ENCODE measurements around the gene NTN3. TPM values are rescaled to one million over a fixed set of nuclear protein-coding genes. Genes with fewer than 3 reads are reported as not detected.

NTN3 gene
- total RNA-seq, 1 donor from 2014 or later, result 0.30 TPM

- DNase-seq (ENCODE audit: low spot score), result no peak
- intact Hi-C loops (cut with DNase I), result loop anchor here (10.0 kb wide), 1 partner anchor 254 kb away; the partner anchor contains the start of gene RNPS1
Observed at GRCh38 chr16:2518823-2519710, 48.0 kb downstream of the NTN3 start.

DNA sequence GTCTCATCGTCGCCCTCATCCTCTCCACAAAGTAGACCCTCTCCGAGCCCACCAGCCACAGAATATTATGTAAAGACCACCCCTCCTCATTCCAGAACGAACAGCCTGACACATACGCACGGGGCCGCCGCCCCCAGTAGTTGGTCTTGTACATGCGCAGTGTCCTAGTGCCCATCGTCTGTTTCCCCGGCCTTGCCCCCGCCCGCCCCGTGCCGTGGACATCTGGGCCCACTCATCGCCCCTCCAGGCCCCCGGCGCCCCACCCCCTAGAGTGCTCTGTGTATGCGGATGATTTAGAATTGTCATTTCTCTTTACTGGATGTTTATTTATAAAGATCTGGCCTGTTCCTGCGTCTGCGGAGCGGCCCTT, 48.6 kb downstream of the NTN3 start:
- intact Hi-C loops (cut with DNase I), result loop anchor here (10.0 kb wide), 1 partner anchor 255 kb away; the partner anchor contains the start of gene RNPS1
- DNase-seq (ENCODE audit: low spot score), result no peak

- intact Hi-C loops (cut with DNase I), result no loop called here
- DNase-seq (ENCODE audit: low spot score), result peak; percentile 95
Observed at GRCh38 chr16:2520097-2520783, 49.1 kb downstream of the NTN3 start, which contains the start of gene AMDHD2. Gene AMDHD2, plus strand, starts transcription at chr16:2520371. Its CDS starts 88 bp downstream, at chr16:2520459.

GRCh38 chr16:2520784-2521531, 49.9 kb downstream of the NTN3 start:
- intact Hi-C loops (cut with DNase I), result no loop called here
- peak; percentile 69 for DNase-seq (ENCODE audit: low spot score)

Small RNA genes lying within 50 kb of the gene (microRNA-seq; reads per million reads assigned to microRNA genes)
- gene MIR6767 (not detected), gene MIR6768 (not detected)

Other genes with a start within 250 kb of the NTN3 start
- 13.7 TPM for gene E4F1, start 247.7 kb upstream of the NTN3 start, total RNA-seq
- 0.57 TPM for gene DNASE1L2, start 234.9 kb upstream of the NTN3 start, total RNA-seq
- 139 TPM for gene ECI1, start 219.7 kb upstream of the NTN3 start, total RNA-seq
- gene RNPS1, start 203.2 kb upstream of the NTN3 start, total RNA-seq, result 106 TPM
- 13.6 TPM for gene ABCA3, start 130.6 kb upstream of the NTN3 start, total RNA-seq
- 0.86 TPM for gene CCNF, start 41.9 kb upstream of the NTN3 start, total RNA-seq
- gene TEDC2, start 11.2 kb upstream of the NTN3 start, total RNA-seq, result 0.51 TPM
- 8.3 TPM for gene TBC1D24, start 3.8 kb downstream of the NTN3 start, total RNA-seq
- gene ATP6V0C, start 42.7 kb downstream of the NTN3 start, total RNA-seq, result 137 TPM
- 12.4 TPM for gene AMDHD2, start 49.1 kb downstream of the NTN3 start, total RNA-seq
- not detected for gene CEMP1, start 60.1 kb downstream of the NTN3 start, total RNA-seq
- 41.0 TPM for gene PDPK1, start 66.7 kb downstream of the NTN3 start, total RNA-seq
- gene KCTD5, start 211.2 kb downstream of the NTN3 start, total RNA-seq, result 13.9 TPM
- gene PRSS27, start 248.9 kb downstream of the NTN3 start, total RNA-seq, result 0.40 TPM

Data from cardiac septum (tissue), 1 donor.